IPS-18c (cell line): Measurements from ENCODE around the gene ST6GALNAC2.
A peak's percentile ranks its signal among the peaks of the same experiment; 100 is the strongest.
"Not testable (repeated sequence)": the region's sequence is repeated elsewhere in the genome, so short reads cannot be mapped to it uniquely, and the experiment has no call there.

Experiments used
- H3K4me3 ChIP-seq: 2 replicates; pipeline ENCODE4 v1.7.0; 2013; ENCODE audit warnings: low read depth, mild to moderate bottlenecking, low read length, moderate library complexity; ENCODE audit not compliant: insufficient read depth
- H3K9me3 ChIP-seq: one replicate; pipeline ENCODE4 v1.6.1; 2013; ENCODE audit warnings: mild to moderate bottlenecking, low read length, moderate library complexity; ENCODE audit not compliant: control insufficient read depth, insufficient read depth

ST6GALNAC2 gene

GRCh38 chr17:76528528-76529223, 57.0 kb downstream of the ST6GALNAC2 start:
- Histone ChIP-seq H3K9me3 (no peaks in the 10 kb centered on the region), H3K4me3 (no peak overlapping the region)

DNA sequence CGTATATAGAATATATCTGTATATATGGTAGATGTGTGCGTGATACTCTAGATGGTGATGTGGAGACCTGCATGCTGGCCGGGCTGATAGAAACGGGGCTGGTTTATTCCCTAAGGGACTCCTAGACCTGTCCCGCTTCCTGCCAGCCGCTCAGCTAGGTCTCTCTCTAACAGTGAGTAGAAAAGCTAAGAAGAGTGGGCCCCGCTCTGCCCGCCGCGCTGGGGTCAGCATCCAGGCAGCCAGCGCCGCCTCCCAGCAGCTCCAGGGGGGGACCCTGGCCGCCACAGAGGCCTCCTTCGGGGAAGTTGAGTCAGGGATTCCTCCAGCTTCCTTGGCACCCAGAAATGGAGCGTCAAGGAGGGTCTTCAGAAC, 57.5 kb downstream of the ST6GALNAC2 start:
- no peaks in the 10 kb centered on the region for H3K9me3 ChIP-seq
- no peak overlapping the region for H3K4me3 ChIP-seq

GRCh38 chr17:76527430-76528111, 58.1 kb downstream of the ST6GALNAC2 start:
- Histone ChIP-seq H3K4me3 (peak overlapping the region; percentile 28; the same call in 1 of the 2 replicates), H3K9me3 (no peaks in the 10 kb centered on the region)

GRCh38 chr17:76527016-76527415, 58.6 kb downstream of the ST6GALNAC2 start:
- H3K4me3 ChIP-seq, H3K9me3 ChIP-seq: not testable (repeated sequence)

DNA sequence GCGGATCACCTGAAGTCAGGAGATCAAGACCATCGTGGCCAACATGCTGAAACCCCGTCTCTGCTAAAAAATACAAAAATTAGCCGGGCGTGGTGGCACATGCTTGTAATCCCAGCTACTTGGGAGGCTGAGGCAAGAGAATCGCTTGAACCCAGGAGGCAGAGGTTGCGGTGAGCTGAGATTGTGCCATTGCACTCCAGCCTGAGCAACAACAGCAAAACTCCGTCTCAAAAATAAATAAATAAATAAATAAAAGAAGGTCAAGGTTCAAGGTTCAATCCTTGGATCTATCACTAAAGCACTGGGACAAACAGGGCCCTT, 60.2 kb downstream of the ST6GALNAC2 start:
- not testable (repeated sequence) for H3K4me3 ChIP-seq, H3K9me3 ChIP-seq

DNA sequence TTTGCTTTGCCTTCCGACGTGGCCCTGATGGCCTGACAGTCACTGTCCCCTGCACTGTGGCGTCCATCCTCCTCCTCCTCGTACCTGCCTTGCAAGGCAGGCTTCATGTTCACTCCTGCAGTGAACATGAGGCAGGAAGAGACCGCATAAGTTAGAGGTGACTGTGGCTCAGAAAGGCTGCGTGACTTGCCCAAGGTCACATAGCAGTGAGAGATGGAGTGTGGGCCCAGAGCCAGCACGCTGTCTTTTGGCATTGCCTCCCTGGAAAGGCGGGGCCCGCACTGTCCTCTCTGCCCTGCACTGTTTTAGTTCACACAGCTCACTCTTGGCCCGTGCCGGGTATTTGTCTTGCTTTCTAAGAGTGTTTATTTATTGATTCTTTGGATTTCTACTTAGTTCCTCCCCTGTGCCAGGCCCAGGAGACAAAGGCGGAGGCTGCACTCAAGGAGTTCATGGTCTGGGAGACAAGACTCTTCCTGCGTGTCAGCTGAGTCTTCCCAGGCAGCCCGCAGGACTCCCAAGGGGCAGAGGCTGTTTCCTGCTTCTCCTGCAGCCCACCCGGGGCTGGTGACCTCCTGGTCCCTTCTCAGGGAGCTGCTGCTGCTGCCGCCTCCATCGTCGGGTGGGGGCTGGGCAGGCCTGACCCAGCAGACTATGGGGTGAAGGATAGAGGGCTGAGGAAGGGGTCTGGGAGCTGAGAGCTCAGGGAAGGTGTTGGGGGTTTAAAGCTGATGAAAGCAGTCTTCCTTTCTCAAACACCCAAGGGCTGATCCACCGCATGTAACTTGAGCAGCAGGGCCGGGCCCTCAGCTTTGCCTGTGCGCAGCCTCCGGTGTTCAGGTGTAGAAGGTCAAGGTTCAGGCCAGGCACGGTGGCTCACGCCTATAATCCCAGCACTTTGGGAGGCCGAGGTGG, 60.8 kb downstream of the ST6GALNAC2 start:
- no peaks in the 10 kb centered on the region for H3K9me3 ChIP-seq
- H3K4me3 ChIP-seq, result no peak overlapping the region

GRCh38 chr17:76523084-76524037, 62.3 kb downstream of the ST6GALNAC2 start:
- H3K9me3 ChIP-seq, result no peaks in the 10 kb centered on the region
- no peak overlapping the region for H3K4me3 ChIP-seq

DNA sequence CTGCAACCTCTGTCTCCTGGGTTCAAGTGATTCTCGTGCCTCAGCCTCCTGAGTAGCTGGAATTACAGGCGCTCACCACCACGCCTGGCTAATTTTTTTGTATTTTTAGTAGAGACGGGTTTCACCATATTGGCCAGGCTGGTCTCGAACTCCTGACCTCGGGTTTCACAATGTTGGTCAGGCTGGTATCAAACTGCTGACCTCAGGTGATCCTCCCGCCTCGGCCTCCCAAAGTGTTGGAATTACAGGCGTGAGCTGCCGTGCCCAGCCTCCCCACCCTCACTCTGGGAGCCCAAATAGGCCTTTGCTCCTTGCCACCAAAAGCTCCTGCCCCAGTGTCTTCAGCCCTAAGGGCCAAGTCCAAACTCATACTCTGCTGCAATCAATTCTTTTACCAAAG, 64.0 kb downstream of the ST6GALNAC2 start:
- not testable (repeated sequence) for H3K9me3 ChIP-seq, H3K4me3 ChIP-seq

DNA sequence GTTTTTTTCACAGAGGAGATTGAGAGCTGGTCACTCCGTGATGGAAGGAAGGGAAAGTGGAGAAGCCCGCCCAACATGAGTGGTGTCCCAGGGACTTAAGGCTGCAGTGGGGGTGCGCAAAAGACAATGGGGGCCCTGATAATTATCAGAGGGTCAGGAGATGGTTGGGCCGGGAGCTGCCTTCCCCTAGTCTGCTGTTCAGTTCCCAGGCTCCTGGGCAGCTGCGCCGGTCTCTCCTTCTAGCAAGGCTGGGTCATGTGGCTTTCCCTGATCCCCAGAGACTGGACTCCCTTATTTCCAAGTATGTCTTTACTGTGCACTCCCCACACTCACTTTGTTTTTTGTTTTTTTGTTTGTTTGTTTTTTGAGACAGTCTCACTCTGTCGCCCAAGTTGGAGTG, 64.4 kb downstream of the ST6GALNAC2 start:
- no peaks in the 10 kb centered on the region for H3K9me3 ChIP-seq
- H3K4me3 ChIP-seq, result no peak overlapping the region

DNA sequence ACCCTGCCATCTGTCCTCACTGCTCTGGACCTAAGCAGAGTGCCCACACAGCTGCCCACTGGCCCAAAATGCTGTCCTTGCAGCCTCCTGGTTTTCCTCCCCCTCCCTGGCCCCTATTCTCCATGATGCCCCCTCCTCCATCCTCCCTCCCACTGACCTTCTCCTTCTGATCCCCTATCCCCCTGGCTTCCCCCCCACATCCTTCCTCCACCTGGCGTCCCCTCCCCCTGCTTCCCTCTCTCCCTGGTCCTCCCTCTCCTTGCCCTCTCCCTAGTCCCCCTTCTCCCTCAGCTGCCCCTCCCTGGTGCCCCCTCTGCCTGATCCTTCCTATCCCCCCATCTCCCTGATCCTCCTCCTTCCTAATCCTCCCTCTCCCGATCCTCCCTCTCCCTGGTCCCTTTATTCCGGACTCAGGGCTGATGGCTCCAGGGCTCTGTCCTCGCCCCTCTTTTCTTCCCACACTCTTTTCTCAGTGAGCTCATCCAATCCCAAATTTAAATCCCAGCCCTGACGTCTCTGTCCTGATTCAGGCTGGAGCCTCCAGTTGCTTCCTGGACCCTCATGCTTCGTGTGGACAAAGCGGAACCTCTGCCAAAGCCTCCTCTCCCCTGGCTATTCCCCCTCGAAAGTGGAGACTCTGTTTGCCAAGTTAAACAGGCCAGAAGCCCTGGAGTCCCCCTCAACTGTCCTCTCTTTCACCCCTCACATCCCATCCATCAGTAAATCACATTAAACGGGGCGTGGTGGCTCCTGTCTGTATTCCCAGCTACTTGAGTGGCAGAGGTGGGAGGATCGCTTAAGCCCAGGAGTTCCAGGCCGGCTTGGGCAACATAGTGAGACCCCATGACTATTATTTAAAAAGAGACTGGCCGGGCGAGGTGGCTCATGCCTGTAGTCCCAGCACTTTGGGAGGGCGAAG, 66.4 kb downstream of the ST6GALNAC2 start:
- Histone ChIP-seq H3K9me3 (no peaks in the 10 kb centered on the region), H3K4me3 (no peak overlapping the region)

- H3K4me3 ChIP-seq, result no peak overlapping the region
- H3K9me3 ChIP-seq, result no peaks in the 10 kb centered on the region
Measured at GRCh38 chr17:76517638-76518038, 68.0 kb downstream of the ST6GALNAC2 start.
